GM12874 (cell line): ENCODE results near the gene PGM2.

Source experiments
- CTCF ChIP-seq: IDR thresholded peaks from 2 replicates; pipeline ENCODE4 v1.5.1; 2011; ENCODE audit warnings: low read depth, mild to moderate bottlenecking, control low read depth, low read length, moderate library complexity; ENCODE audit not compliant: insufficient read depth

PGM2 gene

GRCh38 chr4:37865450-37865849 lies 39.0 kb downstream of the PGM2 start:
- no peak for TF ChIP-seq CTCF

- TF ChIP-seq CTCF, result no peak
Measured at GRCh38 chr4:37867102-37867501, 40.6 kb downstream of the PGM2 start.

DNA sequence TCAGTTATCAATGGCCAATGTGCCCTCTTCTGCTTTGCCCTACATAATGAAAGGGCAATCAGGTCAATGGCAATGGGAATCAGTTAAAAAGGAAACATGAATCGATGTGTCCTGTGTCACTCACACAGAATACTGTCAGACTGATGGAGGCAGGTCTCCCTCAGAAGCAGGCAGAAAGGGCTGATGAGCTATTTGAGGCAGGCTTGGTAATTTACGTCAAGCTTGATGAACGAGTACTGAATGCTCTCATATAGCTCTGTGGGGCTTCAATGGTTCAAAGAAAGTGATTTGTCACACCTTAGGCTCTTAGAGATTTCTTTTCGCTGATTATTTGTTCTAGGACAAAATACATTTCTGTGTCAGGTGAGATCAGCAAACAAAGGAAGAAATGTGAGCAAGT lies 41.8 kb downstream of the PGM2 start:
- TF ChIP-seq CTCF, result no peak

GRCh38 chr4:37872310-37872988 lies 46.0 kb downstream of the PGM2 start:
- TF ChIP-seq CTCF, result no peak

DNA sequence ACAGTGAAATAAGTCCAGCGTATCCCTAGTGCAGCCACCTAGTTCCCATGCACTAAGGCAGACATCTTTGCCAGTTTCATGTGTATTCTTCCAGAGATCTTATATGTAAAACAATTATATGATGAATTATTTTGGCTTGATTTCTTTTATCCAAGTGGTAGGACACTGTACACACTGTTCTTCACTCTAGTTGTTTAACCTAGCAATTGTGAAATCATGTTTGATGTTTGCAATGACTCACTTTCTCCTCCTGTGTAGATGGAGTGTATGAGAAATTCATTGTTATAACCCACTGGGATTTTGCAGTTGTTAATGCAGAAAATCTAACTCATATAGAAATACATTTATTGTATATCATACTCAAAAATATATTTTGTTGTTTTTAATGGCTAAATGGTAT lies 46.9 kb downstream of the PGM2 start:
- TF ChIP-seq CTCF, result no peak

- no peak for TF ChIP-seq CTCF
Measured at GRCh38 chr4:37876156-37876555, 49.7 kb downstream of the PGM2 start.

DNA sequence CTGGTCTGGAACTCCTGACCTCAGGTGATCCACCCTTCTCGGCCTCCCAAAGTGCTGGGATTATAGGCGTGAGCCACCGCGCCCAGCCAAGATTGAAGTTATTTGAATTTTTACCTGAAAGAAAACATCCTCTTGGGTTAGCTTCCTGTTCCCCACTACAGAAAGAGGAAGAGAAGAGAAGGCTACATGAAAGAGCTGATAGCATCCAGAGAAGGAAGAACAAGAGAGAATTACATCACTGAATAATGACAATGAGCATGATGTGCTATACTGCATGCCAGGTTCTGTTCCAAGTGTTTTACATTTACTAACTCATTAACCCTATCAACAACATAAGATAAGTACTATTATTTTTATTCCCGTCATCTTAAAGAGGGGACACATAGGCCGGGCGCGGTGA lies 52.9 kb downstream of the PGM2 start:
- no peak for TF ChIP-seq CTCF

GRCh38 chr4:37881811-37882210 lies 55.3 kb downstream of the PGM2 start:
- no peak for TF ChIP-seq CTCF
